Activated T-helper 1 cell treated with anti-CD3 and anti-CD28 coated beads, Interleukin-12 subunit alpha, Interleukin-12 subunit beta, Interleukin-2, Interleukin-4 antibody, amounts not matched to agents 30 ng/mL and 10 ng/mL and 1 ng/mL, durations not matched to agents 14 hours and 24 hours and 36 hours (primary cell): Measurements from ENCODE around the gene GRIK2. TPM values are rescaled to one million over a fixed set of nuclear protein-coding genes. Genes with fewer than 3 reads are reported as not detected.
"Not testable (repeated sequence)": the region's sequence is repeated elsewhere in the genome, so short reads cannot be mapped to it uniquely, and the experiment has no call there.

ENCODE experiments used
- DNase-seq: peaks from one replicate; pipeline ENCODE4 v3.0.0; 2021; ENCODE audit warnings: low spot score
- H3K27ac Mint-ChIP-seq: one replicate; pipeline ENCODE4 v1.8.0; 2021; ENCODE audit warnings: mild to moderate bottlenecking, mixed read lengths
- H3K27me3 Mint-ChIP-seq: one replicate; pipeline ENCODE4 v1.8.0; 2022; ENCODE audit warnings: mild to moderate bottlenecking, moderate library complexity, mixed read lengths; ENCODE audit not compliant: insufficient read depth
- H3K36me3 Mint-ChIP-seq: one replicate; pipeline ENCODE4 v1.8.0; 2021; ENCODE audit warnings: low read depth, mixed read lengths
- H3K4me1 Mint-ChIP-seq: one replicate; pipeline ENCODE4 v1.8.0; 2021; ENCODE audit warnings: low read depth, mixed read lengths
- H3K4me3 Mint-ChIP-seq: one replicate; pipeline ENCODE4 v1.8.0; 2021; ENCODE audit warnings: mild to moderate bottlenecking, moderate library complexity, mixed read lengths
- H3K9me3 Mint-ChIP-seq: one replicate; pipeline ENCODE4 v1.8.0; 2021; ENCODE audit warnings: mixed read lengths
- intact Hi-C: fragments of 100-400 bp; cut with micrococcal nuclease; formaldehyde crosslinking; loops from one replicate; pipeline ENCODE4 v1.15.1; 2024
- total RNA-seq: library from RNA; stranded (reverse); gene quantifications from 2 replicates; pipeline ENCODE4 v1.2.3, GENCODE V29; 2022

Gene GRIK2
- total RNA-seq, 1 donor from 2014 or later, result not detected

DNA sequence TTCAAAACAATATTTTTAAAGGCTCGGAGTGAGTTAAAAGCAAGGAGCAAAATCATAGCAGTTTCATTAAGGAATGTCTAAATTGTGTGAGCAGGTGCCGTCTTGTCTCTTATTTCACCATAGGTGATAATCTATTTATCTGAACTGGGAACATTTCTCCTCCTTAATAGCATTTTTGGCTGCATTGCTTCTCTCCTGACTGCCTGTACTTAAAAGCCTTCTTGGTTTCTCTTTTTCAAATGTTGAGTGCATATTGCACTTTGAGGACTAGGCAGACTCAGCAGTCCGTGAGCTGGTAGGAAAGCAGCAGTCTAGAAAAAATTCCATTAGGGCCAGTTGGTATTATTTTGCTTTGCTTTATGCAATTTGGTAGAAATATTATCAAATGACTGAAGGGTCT lies 645.9 kb downstream of the GRIK2 start:
- H3K9me3 Mint-ChIP-seq, result peaks cover 4% of the 10 kb centered on the region
- no peak overlapping the region for H3K4me3 Mint-ChIP-seq
- no peak for DNase-seq
- H3K27ac Mint-ChIP-seq, result no peak overlapping the region
- no peaks in the 10 kb centered on the region for H3K27me3 Mint-ChIP-seq
- intact Hi-C loops, result no loop called here
- H3K36me3 Mint-ChIP-seq, result no peaks in the 10 kb centered on the region
- no peaks in the 10 kb centered on the region for H3K4me1 Mint-ChIP-seq

DNA sequence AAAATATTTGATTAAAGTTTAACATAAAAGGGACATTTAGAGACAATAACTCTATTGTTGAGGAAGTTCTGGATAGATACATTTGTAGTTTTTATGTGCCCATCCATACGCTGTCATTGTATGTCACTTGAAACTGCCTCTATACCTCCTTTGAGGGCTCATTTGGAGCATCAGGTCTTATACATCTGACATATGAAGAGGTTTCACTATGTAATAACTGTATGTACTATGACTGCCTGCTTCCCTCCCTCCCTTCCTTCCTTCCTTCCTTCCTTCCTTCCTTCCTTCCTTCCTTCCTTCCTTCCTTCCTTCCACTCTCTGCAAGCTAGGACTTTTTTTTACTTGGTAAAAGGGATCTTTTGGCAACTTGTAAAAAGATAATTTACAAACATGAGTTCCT lies 657.5 kb downstream of the GRIK2 start:
- Mint-ChIP-seq H3K4me3 (no peak overlapping the region), H3K9me3 (no peaks in the 10 kb centered on the region)
- intact Hi-C loops, result no loop called here

DNA sequence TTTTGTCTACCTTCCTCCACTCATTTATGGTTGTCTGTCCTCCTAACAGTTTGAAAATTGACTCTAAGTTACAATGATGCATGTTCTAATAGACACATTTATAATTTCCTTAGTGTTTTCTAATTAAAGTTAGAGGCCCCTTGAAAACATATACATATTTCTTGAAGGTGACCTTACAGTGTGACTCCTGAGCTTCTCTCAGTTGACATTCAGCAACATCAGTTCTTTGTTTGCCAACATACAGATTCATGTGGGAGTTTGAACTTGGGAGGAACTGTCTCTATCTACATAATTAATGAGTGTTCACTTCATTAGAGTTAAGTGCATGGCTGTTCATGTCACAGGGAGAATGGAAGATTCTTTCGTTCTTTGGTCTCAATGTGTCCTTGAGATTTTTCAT lies 658.2 kb downstream of the GRIK2 start:
- Mint-ChIP-seq H3K9me3 (no peaks in the 10 kb centered on the region), H3K27ac (no peak overlapping the region), H3K36me3 (no peaks in the 10 kb centered on the region), H3K27me3 (no peaks in the 10 kb centered on the region), H3K4me3 (no peak overlapping the region), H3K4me1 (no peaks in the 10 kb centered on the region)
- no peak for DNase-seq
- intact Hi-C loops, result no loop called here

More for the DNA sequence above, 657.5 kb downstream of the GRIK2 start:
- Mint-ChIP-seq H3K4me1 (no peaks in the 10 kb centered on the region), H3K36me3 (no peaks in the 10 kb centered on the region), H3K27me3 (no peaks in the 10 kb centered on the region), H3K27ac (no peak overlapping the region)
- no peak for DNase-seq

DNA sequence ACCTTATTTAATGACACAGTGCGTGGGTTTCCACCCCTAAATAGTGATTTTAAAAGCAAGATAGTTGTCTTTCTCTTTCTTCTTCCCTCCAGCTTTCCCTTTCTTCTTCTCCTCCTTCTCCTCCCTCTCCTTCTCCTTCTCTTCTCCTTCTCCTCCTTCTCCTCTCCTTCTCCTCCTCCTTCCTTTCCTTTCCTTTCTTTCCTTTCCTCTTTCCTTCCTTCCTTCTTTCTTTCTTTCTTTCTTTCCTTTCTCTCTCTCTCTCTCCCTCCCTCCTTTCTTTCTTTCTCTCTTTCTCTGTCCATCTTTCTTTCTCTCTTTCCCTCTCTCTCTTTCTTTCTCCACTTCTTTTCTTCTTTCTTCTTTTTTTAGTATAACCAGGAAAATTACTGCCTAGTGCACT lies 670.6 kb downstream of the GRIK2 start:
- Mint-ChIP-seq H3K36me3 (no peaks in the 10 kb centered on the region), H3K4me1 (no peaks in the 10 kb centered on the region), H3K9me3 (no peaks in the 10 kb centered on the region), H3K27me3 (no peaks in the 10 kb centered on the region), H3K4me3 (no peak overlapping the region), H3K27ac (no peak overlapping the region)
- intact Hi-C loops, result no loop called here
- no peak for DNase-seq

DNA sequence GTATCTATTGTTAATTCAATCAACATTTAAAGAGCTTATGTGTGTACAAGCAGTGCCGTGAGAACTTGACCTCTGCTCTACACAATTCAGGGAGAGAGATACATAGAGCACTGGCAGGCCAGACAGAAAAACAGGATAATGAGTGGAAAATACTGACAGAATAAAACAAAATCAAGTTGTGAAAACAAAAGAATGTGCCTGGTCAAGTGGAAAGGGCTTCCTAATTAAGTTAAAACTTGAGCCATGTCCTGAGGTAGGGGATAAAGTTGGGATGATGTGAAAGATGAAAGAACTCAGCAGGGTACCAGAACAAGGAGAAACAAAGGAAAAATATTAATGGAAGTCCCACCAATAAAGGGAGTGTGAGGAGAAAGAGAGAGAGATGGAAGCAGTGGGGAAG lies 672.8 kb downstream of the GRIK2 start:
- intact Hi-C loops, result no loop called here
- H3K27ac Mint-ChIP-seq, result no peak overlapping the region
- no peak for DNase-seq
- no peaks in the 10 kb centered on the region for H3K4me1 Mint-ChIP-seq
- no peaks in the 10 kb centered on the region for H3K27me3 Mint-ChIP-seq
- H3K4me3 Mint-ChIP-seq, result no peak overlapping the region
- H3K36me3 Mint-ChIP-seq, result no peaks in the 10 kb centered on the region
- H3K9me3 Mint-ChIP-seq, result no peaks in the 10 kb centered on the region

DNA sequence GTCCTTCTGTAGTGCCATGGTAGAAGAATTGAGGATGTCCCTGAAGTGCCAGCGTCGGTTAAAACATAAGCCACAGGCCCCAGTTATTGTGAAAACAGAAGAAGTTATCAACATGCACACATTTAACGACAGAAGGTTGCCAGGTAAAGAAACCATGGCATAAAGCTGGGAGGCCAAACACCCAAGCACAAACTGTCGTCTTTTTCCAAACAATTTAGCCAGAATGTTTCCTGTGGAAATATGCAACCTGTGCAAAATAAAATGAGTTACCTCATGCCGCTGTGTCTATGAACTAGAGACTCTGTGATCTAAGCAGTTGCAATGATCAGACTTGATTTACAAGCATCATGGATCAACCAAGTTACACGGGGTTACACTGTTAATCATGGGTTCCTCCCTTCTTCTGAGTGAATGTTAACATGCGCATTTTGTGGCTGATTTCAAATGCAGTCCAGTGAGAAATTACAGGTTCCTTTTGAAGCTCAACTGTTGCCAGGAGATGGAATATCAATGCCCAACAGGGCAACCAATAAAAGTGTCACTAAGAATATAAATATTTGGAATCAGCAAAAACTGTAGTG lies 674.9 kb downstream of the GRIK2 start:
- DNase-seq, result no peak
- no peaks in the 10 kb centered on the region for H3K36me3 Mint-ChIP-seq
- H3K27ac Mint-ChIP-seq, result no peak overlapping the region
- no peak overlapping the region for H3K4me3 Mint-ChIP-seq
- intact Hi-C loops, result no loop called here
- no peaks in the 10 kb centered on the region for H3K27me3 Mint-ChIP-seq
- no peaks in the 10 kb centered on the region for H3K9me3 Mint-ChIP-seq
- H3K4me1 Mint-ChIP-seq, result no peaks in the 10 kb centered on the region

DNA sequence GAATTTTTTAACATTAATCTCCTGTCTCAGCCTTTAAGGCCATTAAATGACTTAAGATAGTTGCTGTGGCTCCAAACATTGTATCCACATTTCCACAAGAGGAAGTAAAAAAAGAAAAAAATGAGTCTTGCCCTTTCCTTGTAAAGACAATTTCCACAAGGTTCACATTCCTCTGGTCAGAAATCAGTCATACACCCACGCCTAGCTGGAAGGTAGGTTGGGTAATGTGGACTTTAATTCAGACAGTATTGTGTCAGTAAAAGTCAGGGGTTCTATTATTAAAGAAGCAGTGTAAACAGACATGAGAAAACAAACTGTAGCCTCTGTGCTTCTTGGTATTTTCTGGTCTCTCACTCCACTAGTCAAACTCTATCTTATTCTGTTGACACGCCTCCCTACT lies 682.0 kb downstream of the GRIK2 start:
- no peaks in the 10 kb centered on the region for H3K4me1 Mint-ChIP-seq
- no peak overlapping the region for H3K27ac Mint-ChIP-seq
- H3K9me3 Mint-ChIP-seq, result peaks cover 3% of the 10 kb centered on the region
- no peaks in the 10 kb centered on the region for H3K36me3 Mint-ChIP-seq
- H3K4me3 Mint-ChIP-seq, result no peak overlapping the region
- no peak for DNase-seq
- intact Hi-C loops, result no loop called here
- H3K27me3 Mint-ChIP-seq, result no peaks in the 10 kb centered on the region

DNA sequence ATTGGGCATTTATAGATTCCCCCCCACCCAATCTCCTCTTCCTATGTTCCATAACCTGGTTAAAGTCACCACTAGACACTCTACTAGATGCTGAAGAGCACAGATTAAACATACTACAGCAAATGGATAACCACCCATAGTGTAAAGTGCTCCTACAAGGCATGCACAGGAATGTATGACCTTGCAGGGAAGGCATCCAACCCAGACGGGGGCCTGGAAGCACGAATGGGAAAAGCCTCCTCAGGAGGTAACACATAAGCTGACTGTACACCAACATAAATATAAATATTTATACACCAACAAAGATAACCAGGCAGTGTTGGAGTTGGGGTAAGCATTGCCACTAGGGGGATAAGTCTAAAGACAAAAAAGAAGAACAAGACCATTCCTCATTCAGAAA lies 691.7 kb downstream of the GRIK2 start:
- no peak for DNase-seq
- H3K9me3 Mint-ChIP-seq, result peaks cover 8% of the 10 kb centered on the region
- H3K36me3 Mint-ChIP-seq, result no peaks in the 10 kb centered on the region
- intact Hi-C loops, result no loop called here
- no peaks in the 10 kb centered on the region for H3K27me3 Mint-ChIP-seq
- H3K4me1 Mint-ChIP-seq, result no peaks in the 10 kb centered on the region
- no peak overlapping the region for H3K27ac Mint-ChIP-seq
- H3K4me3 Mint-ChIP-seq, result no peak overlapping the region

DNA sequence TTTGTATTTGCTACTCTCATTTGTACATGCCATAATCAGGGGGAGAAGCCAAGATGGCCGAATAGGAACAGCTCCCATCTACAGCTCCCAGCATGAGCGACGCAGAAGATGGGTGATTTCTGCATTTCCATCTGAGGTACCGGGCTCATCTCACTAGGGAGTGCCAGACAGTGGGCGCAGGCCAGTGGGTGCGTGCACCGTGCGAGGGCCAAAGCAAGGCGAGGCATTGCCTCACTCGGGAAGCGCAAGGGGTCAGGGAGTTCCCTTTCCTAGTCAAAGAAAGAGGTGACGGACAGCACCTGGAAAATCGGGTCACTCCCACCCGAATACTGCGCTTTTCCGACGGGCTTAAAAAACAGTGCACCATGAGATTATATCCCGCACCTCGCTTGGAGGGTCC lies 694.7 kb downstream of the GRIK2 start:
- intact Hi-C loops, H3K27ac Mint-ChIP-seq, DNase-seq, H3K4me1 Mint-ChIP-seq, H3K27me3 Mint-ChIP-seq, H3K4me3 Mint-ChIP-seq, H3K36me3 Mint-ChIP-seq, H3K9me3 Mint-ChIP-seq: not testable (repeated sequence)

DNA sequence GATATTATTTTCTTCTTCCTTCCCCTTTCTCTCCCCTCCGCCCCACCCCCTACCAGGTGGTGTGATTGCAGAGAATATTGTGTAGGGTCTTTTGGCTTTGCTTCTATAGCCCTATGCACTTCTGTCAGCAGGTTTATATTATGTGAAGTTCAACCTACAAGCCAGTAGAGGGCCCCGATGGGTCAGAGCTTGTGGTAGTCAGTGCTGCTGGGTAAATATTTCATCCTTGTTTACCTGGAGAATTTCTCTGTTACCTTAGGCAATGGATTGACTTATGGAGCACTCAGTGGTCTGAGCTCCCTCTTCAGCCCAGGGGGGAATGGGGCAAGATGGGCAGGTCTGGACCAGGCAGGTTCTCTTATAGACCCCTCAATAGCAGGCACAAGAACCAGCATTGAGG lies 720.9 kb downstream of the GRIK2 start:
- Mint-ChIP-seq H3K36me3 (no peaks in the 10 kb centered on the region), H3K27me3 (no peaks in the 10 kb centered on the region), H3K27ac (no peak overlapping the region), H3K9me3 (no peaks in the 10 kb centered on the region), H3K4me3 (no peak overlapping the region), H3K4me1 (no peaks in the 10 kb centered on the region)
- DNase-seq, result no peak
- intact Hi-C loops, result no loop called here

DNA sequence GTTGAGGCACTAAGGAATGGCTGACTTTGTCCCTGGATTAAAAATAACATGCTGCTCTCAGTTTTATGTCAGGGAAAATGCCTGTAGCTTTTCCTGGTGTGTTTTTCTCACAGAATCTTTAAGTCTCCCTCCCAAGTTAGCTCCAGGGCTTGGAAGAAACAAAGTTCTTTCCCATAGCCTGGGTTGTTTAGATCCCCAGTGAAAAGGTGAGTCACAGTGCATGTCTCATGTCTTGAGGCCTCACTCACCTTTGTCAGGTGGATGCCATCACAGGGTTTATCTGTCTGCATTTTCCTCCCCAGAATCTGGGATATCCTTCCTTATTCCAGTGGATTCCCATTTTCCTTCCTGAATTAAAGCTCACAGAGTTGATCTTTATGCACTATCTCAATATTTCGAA lies 722.4 kb downstream of the GRIK2 start:
- Mint-ChIP-seq H3K27ac (no peak overlapping the region), H3K4me3 (no peak overlapping the region), H3K4me1 (no peaks in the 10 kb centered on the region), H3K27me3 (no peaks in the 10 kb centered on the region), H3K36me3 (no peaks in the 10 kb centered on the region), H3K9me3 (no peaks in the 10 kb centered on the region)
- DNase-seq, result no peak
- intact Hi-C loops, result no loop called here

DNA sequence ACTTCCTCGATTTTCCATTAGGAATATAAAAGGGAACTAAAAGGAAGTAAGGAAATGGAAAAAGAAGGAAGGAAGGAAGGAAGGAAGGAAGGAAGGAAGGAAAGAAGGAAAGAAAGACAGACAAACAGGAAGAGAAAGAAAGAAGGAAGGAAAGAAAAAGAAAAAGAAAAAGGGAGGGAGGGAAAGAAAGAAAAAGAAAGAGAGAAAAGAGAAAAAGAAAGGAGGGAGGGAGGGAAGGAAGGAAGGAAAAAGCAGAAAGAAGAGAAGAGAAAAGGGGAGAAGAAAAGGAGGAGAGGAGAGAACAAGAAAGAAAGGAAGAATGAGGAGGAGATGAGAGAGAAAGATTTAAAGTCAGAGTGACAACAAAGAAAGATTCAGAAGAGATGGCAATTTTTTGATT lies 724.5 kb downstream of the GRIK2 start:
- no peaks in the 10 kb centered on the region for H3K36me3 Mint-ChIP-seq
- no peak overlapping the region for H3K4me3 Mint-ChIP-seq
- no peak overlapping the region for H3K27ac Mint-ChIP-seq
- intact Hi-C loops, result no loop called here
- H3K27me3 Mint-ChIP-seq, result no peaks in the 10 kb centered on the region
- no peak for DNase-seq
- no peaks in the 10 kb centered on the region for H3K9me3 Mint-ChIP-seq
- H3K4me1 Mint-ChIP-seq, result no peaks in the 10 kb centered on the region
